MM.1S (cell line): Measurements from ENCODE around the gene PCDH9.

ENCODE experiments used
- EZH2 ChIP-seq: fragments of 300-600 bp; sonication (generic); optimal IDR thresholded peaks from 2 replicates; pipeline ENCODE3; 2017; ENCODE audit warnings: low read depth, mild to moderate bottlenecking, antibody characterized with exemption, low read length, mixed read lengths
- TF ChIP-seq, protein P1 (sequence below): fragments of 300-600 bp; sonication (generic); IDR thresholded peaks from 2 replicates; pipeline ENCODE4 v1.5.1; 2016; ENCODE audit warnings: antibody characterized with exemption, low read length, mixed read lengths

GRCh38 chr13:66266348-66266747, 963.8 kb downstream of the PCDH9 start:
- TF ChIP-seq EZH2 = no peak
- TF ChIP-seq, protein P1, sequence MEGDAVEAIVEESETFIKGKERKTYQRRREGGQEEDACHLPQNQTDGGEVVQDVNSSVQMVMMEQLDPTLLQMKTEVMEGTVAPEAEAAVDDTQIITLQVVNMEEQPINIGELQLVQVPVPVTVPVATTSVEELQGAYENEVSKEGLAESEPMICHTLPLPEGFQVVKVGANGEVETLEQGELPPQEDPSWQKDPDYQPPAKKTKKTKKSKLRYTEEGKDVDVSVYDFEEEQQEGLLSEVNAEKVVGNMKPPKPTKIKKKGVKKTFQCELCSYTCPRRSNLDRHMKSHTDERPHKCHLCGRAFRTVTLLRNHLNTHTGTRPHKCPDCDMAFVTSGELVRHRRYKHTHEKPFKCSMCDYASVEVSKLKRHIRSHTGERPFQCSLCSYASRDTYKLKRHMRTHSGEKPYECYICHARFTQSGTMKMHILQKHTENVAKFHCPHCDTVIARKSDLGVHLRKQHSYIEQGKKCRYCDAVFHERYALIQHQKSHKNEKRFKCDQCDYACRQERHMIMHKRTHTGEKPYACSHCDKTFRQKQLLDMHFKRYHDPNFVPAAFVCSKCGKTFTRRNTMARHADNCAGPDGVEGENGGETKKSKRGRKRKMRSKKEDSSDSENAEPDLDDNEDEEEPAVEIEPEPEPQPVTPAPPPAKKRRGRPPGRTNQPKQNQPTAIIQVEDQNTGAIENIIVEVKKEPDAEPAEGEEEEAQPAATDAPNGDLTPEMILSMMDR = no peak
